OCI-LY7 (cell line): Measurements from ENCODE around the gene SPOCK1. TPM values are rescaled to one million over a fixed set of nuclear protein-coding genes. Genes with fewer than 3 reads are reported as not detected.

Source experiments
- BruUV-seq: library from RNA; stranded (reverse); fragments of 400-500 nt; replicated peaks from 2 replicates; lab custom pipeline; 2021; lab: Mats Ljungman, UMichigan
- CTCF ChIA-PET: fragments of 300-600 bp; sonication (Branson Sonifier 250); formaldehyde crosslinking; loops from one replicate; lab custom pipeline; 2022; ENCODE audit warnings: antibody characterized with exemption; ENCODE audit not compliant: unreplicated experiment; lab: Charles Lee
- POLR2A ChIA-PET: fragments of 300-600 bp; sonication (Branson Sonifier 250); formaldehyde crosslinking; loops from one replicate; lab custom pipeline; 2022; ENCODE audit warnings: antibody characterized with exemption; lab: Charles Lee
- DNase-seq: peaks from one replicate; pipeline ENCODE4 v3.0.0-alpha.2; 2015; ENCODE audit warnings: low spot score
- H2AFZ ChIP-seq: fragments of 200-600 bp; sonication (generic), shearing (Covaris generic); 2 replicates; pipeline ENCODE4 v1.6.1; 2014; ENCODE audit warnings: mild to moderate bottlenecking, antibody characterized with exemption, low read length, moderate library complexity
- H3K27ac ChIP-seq: fragments of 200-600 bp; sonication (generic); 2 replicates; pipeline ENCODE4 v1.5.1; 2014; ENCODE audit warnings: mixed run types, low read depth, mild to moderate bottlenecking, moderate library complexity, low read length, inconsistent platforms; ENCODE audit not compliant: poor library complexity, severe bottlenecking
- H3K36me3 ChIP-seq: fragments of 200-600 bp; sonication (generic); 2 replicates; pipeline ENCODE4 v1.6.1; 2014; ENCODE audit warnings: mild to moderate bottlenecking, antibody characterized with exemption, low read length, moderate library complexity, mixed read lengths; ENCODE audit not compliant: insufficient read depth
- H3K4me1 ChIP-seq: fragments of 200-600 bp; sonication (generic); 2 replicates; pipeline ENCODE4 v1.5.1; 2014; ENCODE audit warnings: mild to moderate bottlenecking, low read length; ENCODE audit not compliant: insufficient read depth, poor library complexity, severe bottlenecking
- H3K4me2 ChIP-seq: fragments of 200-600 bp; sonication (generic); 2 replicates; pipeline ENCODE4 v1.6.1; 2014; ENCODE audit warnings: mild to moderate bottlenecking, low read length
- H3K4me3 ChIP-seq: fragments of 200-600 bp; sonication (generic); 2 replicates; pipeline ENCODE4 v1.5.1; 2014; ENCODE audit warnings: mild to moderate bottlenecking, low read depth, low read length; ENCODE audit not compliant: poor library complexity, severe bottlenecking
- H3K79me2 ChIP-seq: fragments of 200-600 bp; sonication (generic); 2 replicates; pipeline ENCODE4 v1.6.1; 2016; ENCODE audit warnings: low read depth, mild to moderate bottlenecking, low read length, moderate library complexity, mixed read lengths; ENCODE audit not compliant: insufficient read depth
- H3K9me2 ChIP-seq: fragments of 200-600 bp; sonication (generic); 2 replicates; pipeline ENCODE4 v1.6.1; 2016; ENCODE audit warnings: mild to moderate bottlenecking, low read length, mixed read lengths; ENCODE audit not compliant: insufficient read depth
- H3K9me3 ChIP-seq: fragments of 200-600 bp; sonication (generic); 2 replicates; pipeline ENCODE4 v1.6.1; 2014; ENCODE audit warnings: mild to moderate bottlenecking, mixed run types, low read length, mixed read lengths
- H4K20me1 ChIP-seq: fragments of 200-600 bp; sonication (generic); 2 replicates; pipeline ENCODE4 v1.6.1; 2014; ENCODE audit warnings: mild to moderate bottlenecking, antibody characterized with exemption, low read length, moderate library complexity, mixed read lengths; ENCODE audit not compliant: insufficient read depth
- EZH2phosphoT487 ChIP-seq: fragments of 200-600 bp; sonication (generic); IDR thresholded peaks from 2 replicates; pipeline ENCODE4 v1.6.1; 2018; ENCODE audit warnings: low read depth, borderline replicate concordance, mild to moderate bottlenecking, mixed run types, antibody characterized with exemption, low read length, moderate library complexity, mixed read lengths
- intact Hi-C: fragments of 100-400 bp; cut with micrococcal nuclease; formaldehyde crosslinking; loops from one replicate; pipeline ENCODE4 v1.10.0; 2022; ENCODE audit not compliant: unreplicated experiment
- total RNA-seq, 2 experiments: library from RNA; depleted of rRNA in 1 of 2; stranded (reverse); fragments of >200 nt in 1 of 2; shearing (Covaris generic) in 1 of 2; gene quantifications; 2 replicates each; pipeline ENCODE4 v1.2.3, GENCODE V29; 2014 to 2022
- TF ChIP-seq, protein P1 (sequence below): fragments of 200-600 bp; sonication (generic); conservative IDR thresholded peaks from 2 replicates; pipeline ENCODE4 v1.5.1; 2014; ENCODE audit warnings: mild to moderate bottlenecking, antibody characterized with exemption, low read length, moderate library complexity, mixed read lengths

The SPOCK1 gene
- total RNA-seq, 2 experiments from 2014 or later: 0.29 to 1.5 TPM

DNA sequence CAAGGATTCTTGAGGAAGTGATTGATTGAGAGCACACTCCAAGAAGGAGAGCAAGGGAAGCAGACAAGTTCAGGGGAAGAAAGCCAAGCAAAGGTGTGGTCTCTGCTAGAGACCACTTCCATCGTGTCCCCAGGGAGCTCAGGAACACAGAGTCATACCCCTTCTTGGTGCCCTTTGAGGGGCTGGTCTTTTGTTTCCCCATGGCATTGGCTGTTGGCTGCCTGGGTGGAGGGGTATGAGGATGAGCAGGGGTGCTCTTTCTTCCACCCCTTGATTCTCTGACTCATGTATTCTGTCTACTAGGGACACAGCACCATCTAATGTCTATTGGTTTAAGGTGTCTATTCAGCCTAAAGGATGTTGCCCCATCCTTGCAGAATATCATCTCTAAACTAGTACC lies 11.5 kb upstream of the SPOCK1 start:
- H3K4me2 ChIP-seq: no peak overlapping the region
- no peaks in the 10 kb centered on the region for H3K79me2 ChIP-seq
- H3K36me3 ChIP-seq: no peaks in the 10 kb centered on the region
- intact Hi-C loops: no loop called here
- no TSS peak for BruUV-seq
- H3K27ac ChIP-seq: no peak overlapping the region
- DNase-seq: no peak
- POLR2A ChIA-PET: interaction anchor here (1.3 kb wide), 1 partner anchor 11 kb away, joined by 4 read pairs; no protein-coding TSS in a partner anchor
- H3K4me3 ChIP-seq: no peak overlapping the region
- H4K20me1 ChIP-seq: no peaks in the 10 kb centered on the region
- H3K9me3 ChIP-seq: no peaks in the 10 kb centered on the region
- no peaks in the 10 kb centered on the region for H3K4me1 ChIP-seq
- H3K9me2 ChIP-seq: no peaks in the 10 kb centered on the region
- H2AFZ ChIP-seq: no peak overlapping the region
- CTCF ChIA-PET: no interaction called here
- TF ChIP-seq EZH2phosphoT487: no peak
- TF ChIP-seq, protein P1, sequence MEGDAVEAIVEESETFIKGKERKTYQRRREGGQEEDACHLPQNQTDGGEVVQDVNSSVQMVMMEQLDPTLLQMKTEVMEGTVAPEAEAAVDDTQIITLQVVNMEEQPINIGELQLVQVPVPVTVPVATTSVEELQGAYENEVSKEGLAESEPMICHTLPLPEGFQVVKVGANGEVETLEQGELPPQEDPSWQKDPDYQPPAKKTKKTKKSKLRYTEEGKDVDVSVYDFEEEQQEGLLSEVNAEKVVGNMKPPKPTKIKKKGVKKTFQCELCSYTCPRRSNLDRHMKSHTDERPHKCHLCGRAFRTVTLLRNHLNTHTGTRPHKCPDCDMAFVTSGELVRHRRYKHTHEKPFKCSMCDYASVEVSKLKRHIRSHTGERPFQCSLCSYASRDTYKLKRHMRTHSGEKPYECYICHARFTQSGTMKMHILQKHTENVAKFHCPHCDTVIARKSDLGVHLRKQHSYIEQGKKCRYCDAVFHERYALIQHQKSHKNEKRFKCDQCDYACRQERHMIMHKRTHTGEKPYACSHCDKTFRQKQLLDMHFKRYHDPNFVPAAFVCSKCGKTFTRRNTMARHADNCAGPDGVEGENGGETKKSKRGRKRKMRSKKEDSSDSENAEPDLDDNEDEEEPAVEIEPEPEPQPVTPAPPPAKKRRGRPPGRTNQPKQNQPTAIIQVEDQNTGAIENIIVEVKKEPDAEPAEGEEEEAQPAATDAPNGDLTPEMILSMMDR: no peak

DNA sequence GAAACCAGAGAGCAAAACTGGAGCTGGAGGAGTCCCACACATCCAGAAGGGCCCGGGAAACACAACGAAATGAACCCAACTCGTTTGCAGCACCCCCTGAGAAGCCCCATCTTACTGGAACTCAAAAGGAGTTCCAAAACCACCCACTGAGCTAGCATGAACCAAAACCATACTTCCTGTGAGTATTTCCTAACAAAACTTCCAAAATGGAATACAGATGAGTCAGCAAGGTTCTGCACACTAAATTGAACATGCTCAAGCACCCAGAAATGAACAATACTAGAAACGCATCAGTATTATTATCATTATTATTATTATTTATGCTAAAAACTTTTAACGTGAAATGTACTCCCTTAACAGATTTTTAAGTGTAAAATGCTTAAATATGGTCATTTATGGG lies 8.0 kb upstream of the SPOCK1 start:
- no peak for TF ChIP-seq EZH2phosphoT487
- TF ChIP-seq, protein P1: no peak
- no TSS peak for BruUV-seq
- DNase-seq: no peak
- POLR2A ChIA-PET: no interaction called here
- Histone ChIP-seq H3K79me2 (no peaks in the 10 kb centered on the region), H3K4me3 (no peak overlapping the region), H3K36me3 (no peaks in the 10 kb centered on the region), H2AFZ (no peak overlapping the region), H3K4me2 (no peak overlapping the region), H3K9me3 (no peaks in the 10 kb centered on the region), H4K20me1 (no peaks in the 10 kb centered on the region), H3K9me2 (no peaks in the 10 kb centered on the region), H3K4me1 (no peaks in the 10 kb centered on the region), H3K27ac (no peak overlapping the region)
- intact Hi-C loops: loop anchor here (10.0 kb wide), 1 partner anchor 192 kb away; no protein-coding TSS in a partner anchor
- CTCF ChIA-PET: no interaction called here

DNA sequence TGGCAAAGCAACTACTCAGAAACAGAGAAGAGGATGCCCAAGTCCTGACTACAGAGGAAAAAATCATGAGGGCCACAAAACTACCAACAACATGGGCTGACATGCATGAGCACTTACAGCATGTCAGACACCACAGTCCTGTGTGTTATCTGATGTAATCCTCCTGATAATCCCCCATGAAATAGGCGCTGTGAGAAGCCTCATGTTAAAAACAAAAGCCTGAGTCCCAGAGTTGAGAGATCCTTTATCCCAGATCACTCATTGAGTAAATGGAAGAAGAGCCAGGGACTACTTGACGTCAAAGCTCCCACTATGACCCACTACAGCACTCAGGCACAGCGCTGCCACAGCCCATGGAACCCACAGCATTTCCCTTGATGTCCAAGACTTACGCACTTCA lies 7.2 kb upstream of the SPOCK1 start:
- H3K27ac ChIP-seq: no peak overlapping the region
- H3K4me2 ChIP-seq: no peak overlapping the region
- CTCF ChIA-PET: no interaction called here
- TF ChIP-seq EZH2phosphoT487: no peak
- TF ChIP-seq, protein P1: no peak
- intact Hi-C loops: loop anchor here (10.0 kb wide), 1 partner anchor 191 kb away; no protein-coding TSS in a partner anchor
- H3K9me3 ChIP-seq: no peaks in the 10 kb centered on the region
- BruUV-seq: no TSS peak
- no peaks in the 10 kb centered on the region for H4K20me1 ChIP-seq
- no peaks in the 10 kb centered on the region for H3K4me1 ChIP-seq
- H2AFZ ChIP-seq: no peak overlapping the region
- no peaks in the 10 kb centered on the region for H3K36me3 ChIP-seq
- H3K79me2 ChIP-seq: no peaks in the 10 kb centered on the region
- H3K4me3 ChIP-seq: no peak overlapping the region
- no peaks in the 10 kb centered on the region for H3K9me2 ChIP-seq
- DNase-seq: no peak
- POLR2A ChIA-PET: no interaction called here
